ENCODE data around the gene NEDD8.

- TF ChIP-seq CTCF (conservative IDR thresholded peaks at IDR 0.05; ENCODE audit: low read depth, low read length) (no peak), RAD21 (IDR thresholded peaks at IDR 0.05; ENCODE audit: low read length) (no peak)
These were observed 37.8 kb downstream of the NEDD8 start for GRCh38 chr14:24194186-24194872.

Measured in IMR-90 (cell line).